ENCODE data around the gene TMC1. TPM values are rescaled to one million over a fixed set of nuclear protein-coding genes. Genes with fewer than 3 reads are reported as not detected.
A peak's percentile ranks its signal among the peaks of the same experiment; 100 is the strongest.

The TMC1 gene
- total RNA-seq, 2 experiments from 2014 or later: not detected

DNA sequence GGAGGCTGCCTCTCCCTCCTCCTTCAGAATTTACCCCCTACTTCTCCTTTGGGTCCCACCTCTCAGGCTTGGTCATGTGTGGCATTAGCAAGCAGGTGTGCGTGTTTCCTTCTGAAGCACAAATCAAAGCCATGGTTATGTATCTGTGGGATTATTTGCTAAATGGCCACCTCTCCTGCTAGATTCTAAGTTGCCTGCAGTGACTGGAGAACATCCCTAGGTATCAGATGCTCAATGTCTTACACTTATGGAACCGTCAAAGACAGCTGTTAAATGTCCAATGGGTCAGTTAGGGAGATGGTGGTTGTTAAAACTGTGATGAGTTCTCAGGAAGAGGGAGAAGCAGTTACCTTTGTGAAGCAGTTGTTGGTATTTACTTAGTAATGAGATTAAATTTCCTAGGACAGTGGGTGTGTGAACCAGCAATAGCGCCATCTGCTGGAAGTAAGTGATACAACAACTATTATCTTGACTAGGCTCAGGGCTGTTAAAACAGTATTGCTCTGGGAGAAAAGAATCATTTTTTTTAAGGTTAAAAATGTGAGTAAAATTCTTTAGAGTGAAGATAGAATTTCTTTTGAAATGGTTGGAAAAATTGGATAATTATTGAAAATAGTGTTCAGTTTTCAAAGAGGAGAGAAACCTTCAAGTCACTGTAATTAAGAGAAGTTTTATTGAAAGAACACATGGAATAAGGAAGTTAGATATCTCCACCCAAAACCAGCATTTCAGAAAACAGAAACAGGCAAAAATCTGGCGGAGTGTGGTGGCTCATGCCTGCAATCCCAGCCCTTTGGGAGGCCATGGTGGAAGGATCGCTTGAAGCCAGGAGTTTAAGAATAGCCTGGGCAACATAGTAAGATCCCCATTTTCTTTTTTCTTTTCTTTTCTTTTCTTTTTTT lies 71.3 kb downstream of the TMC1 start:
- H3K27ac Mint-ChIP-seq: no peak overlapping the region
- no peaks in the 10 kb centered on the region for H3K36me3 Mint-ChIP-seq (ENCODE audit: low read depth)
- peaks cover 6% of the 10 kb centered on the region for H3K27me3 Mint-ChIP-seq
- peak; percentile 69 for ATAC-seq
- ChIA-PET CTCF (interaction anchor here (0.7 to 8.4 kb wide), 18 partner anchors 10 to 554 kb away, joined by 3 to 74 read pairs (median 3); no protein-coding TSS in a partner anchor), POLR2A (no interaction called here)
- peaks cover 19% of the 10 kb centered on the region for H3K4me1 Mint-ChIP-seq
- H3K9me3 Mint-ChIP-seq (ENCODE audit: low read depth): no peaks in the 10 kb centered on the region
- H3K4me3 Mint-ChIP-seq: no peak overlapping the region
- intact Hi-C loops (cut with DNase I, micrococcal nuclease): loop anchor here (1.0 to 10.0 kb wide), 11 partner anchors 65 to 555 kb away; no protein-coding TSS in a partner anchor
- peak; percentile 29 for DNase-seq

DNA sequence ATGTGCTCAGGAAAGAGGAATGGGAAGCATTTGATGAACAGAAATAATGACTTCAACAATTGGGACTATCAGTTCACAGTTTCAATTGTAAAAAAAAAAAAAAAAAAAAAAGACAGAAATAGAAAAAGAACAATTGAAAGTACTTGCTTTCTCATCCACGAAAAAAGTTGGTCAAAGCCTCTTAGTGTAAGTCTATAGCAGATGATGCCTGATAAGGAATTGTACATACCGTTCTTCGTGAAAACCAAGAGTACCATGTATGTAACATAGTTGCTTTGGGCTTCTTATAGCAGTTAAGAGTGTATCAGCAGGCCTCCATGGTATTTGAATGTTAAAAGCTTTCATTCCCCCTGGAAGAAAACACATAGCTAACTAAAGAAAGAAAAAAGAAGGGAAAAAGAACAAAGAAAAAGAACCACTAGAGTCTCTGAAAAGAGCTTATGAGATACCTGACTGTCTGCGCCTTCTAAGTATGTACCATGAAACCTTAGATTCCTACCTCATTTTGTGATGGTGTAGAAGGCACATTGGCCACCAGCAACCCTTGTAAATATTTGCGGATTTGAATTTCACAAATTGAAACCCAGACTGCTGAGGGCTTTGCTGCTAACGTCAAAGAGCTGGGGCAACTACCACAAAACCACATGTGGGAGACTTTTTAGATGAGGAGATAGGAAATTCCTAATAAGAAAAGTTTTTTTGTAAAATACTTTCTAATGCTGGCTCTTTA lies 75.2 kb downstream of the TMC1 start:
- H3K27me3 Mint-ChIP-seq: peaks cover 6% of the 10 kb centered on the region
- H3K36me3 Mint-ChIP-seq (ENCODE audit: low read depth): no peaks in the 10 kb centered on the region
- H3K4me1 Mint-ChIP-seq: peaks cover 8% of the 10 kb centered on the region
- no peaks in the 10 kb centered on the region for H3K9me3 Mint-ChIP-seq (ENCODE audit: low read depth)
- intact Hi-C loops (cut with DNase I, micrococcal nuclease): loop anchor here in 1 of 2 experiments (10.0 kb wide), 2 partner anchors 228 to 552 kb away; no protein-coding TSS in a partner anchor
- no peak for DNase-seq
- H3K27ac Mint-ChIP-seq: no peak overlapping the region
- no peak overlapping the region for H3K4me3 Mint-ChIP-seq
- POLR2A ChIA-PET: no interaction called here
- ATAC-seq: no peak
- CTCF ChIA-PET: interaction anchor here (1.5 to 1.9 kb wide), 2 partner anchors 226 to 316 kb away, joined by 3 to 8 read pairs; no protein-coding TSS in a partner anchor

DNA sequence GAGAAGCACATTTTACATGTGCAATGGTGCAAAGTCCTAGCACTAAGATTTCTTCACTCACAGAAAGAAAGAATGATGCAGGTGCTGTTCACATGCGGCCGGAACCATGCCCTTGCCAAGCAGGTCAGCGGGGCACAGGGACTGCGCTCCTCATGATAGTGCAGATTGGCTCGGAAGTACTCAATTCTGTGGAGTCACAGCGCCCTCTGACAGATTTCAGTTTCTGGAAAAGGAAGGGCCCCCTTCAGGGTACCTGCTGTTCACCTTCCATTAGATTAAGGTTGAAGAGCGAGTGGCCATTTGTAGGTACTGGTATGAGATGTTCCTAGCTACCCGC lies 75.7 kb downstream of the TMC1 start:
- DNase-seq: no peak
- H3K27ac Mint-ChIP-seq: no peak overlapping the region

GRCh38 chr9:72597601-72598000 lies 76.2 kb downstream of the TMC1 start:
- H3K4me3 Mint-ChIP-seq: no peak overlapping the region
- H3K36me3 Mint-ChIP-seq (ENCODE audit: low read depth): no peaks in the 10 kb centered on the region
- peaks cover 5% of the 10 kb centered on the region for H3K4me1 Mint-ChIP-seq
- intact Hi-C loops (cut with DNase I, micrococcal nuclease): loop anchor here in 1 of 2 experiments (10.0 kb wide), 2 partner anchors 227 to 553 kb away; no protein-coding TSS in a partner anchor
- DNase-seq: no peak
- POLR2A ChIA-PET: no interaction called here
- H3K9me3 Mint-ChIP-seq (ENCODE audit: low read depth): no peaks in the 10 kb centered on the region
- ATAC-seq: no peak
- CTCF ChIA-PET: interaction anchor here (0.7 to 1.5 kb wide), 2 partner anchors 225 to 316 kb away, joined by 3 read pairs; no protein-coding TSS in a partner anchor
- peaks cover 6% of the 10 kb centered on the region for H3K27me3 Mint-ChIP-seq
- H3K27ac Mint-ChIP-seq: no peak overlapping the region

More for the DNA sequence above, 75.7 kb downstream of the TMC1 start:
- H3K4me1 Mint-ChIP-seq: peaks cover 8% of the 10 kb centered on the region
- intact Hi-C loops (cut with DNase I, micrococcal nuclease): loop anchor here in 1 of 2 experiments (10.0 kb wide), 2 partner anchors 228 to 552 kb away; no protein-coding TSS in a partner anchor
- ChIA-PET POLR2A (no interaction called here), CTCF (interaction anchor here (1.5 to 1.9 kb wide), 2 partner anchors 225 to 316 kb away, joined by 3 to 8 read pairs; no protein-coding TSS in a partner anchor)
- H3K9me3 Mint-ChIP-seq (ENCODE audit: low read depth): no peaks in the 10 kb centered on the region
- peaks cover 6% of the 10 kb centered on the region for H3K27me3 Mint-ChIP-seq
- H3K36me3 Mint-ChIP-seq (ENCODE audit: low read depth): no peaks in the 10 kb centered on the region
- no peak overlapping the region for H3K4me3 Mint-ChIP-seq
- ATAC-seq: no peak

GRCh38 chr9:72598639-72599038 lies 77.2 kb downstream of the TMC1 start:
- CTCF ChIA-PET: no interaction called here
- H3K4me1 Mint-ChIP-seq: peaks cover 5% of the 10 kb centered on the region

DNA sequence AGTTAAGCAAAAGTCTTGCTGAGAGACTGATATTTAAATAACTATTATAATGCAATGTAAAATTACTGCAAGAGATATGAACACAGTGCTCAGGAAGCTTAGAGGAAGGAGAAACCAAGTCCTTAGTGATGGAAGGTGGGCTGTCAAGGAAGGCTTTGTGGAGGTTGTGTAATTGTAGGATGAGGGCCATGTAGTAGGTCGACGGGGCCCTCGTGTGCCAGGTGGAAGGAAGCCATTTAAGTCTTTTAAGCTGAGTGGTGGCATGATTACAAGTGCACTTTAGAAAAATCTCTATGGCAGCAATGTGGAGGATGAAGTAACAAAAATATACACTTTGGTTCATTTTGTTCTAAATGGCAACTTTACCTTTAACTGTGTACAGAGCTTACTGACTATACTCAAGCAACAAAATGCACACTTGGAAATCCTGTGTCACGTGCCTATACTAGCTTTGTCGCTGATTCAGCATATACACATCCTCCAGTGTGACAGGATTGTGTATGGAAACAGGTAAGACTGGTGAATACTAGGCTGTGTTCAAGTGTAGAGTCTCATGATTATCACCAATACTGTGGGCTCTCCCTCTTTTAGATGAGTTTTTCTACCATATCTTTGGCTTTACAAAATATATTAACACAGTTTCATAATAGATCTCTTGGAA lies 78.6 kb downstream of the TMC1 start:
- Mint-ChIP-seq H3K27ac (no peak overlapping the region), H3K27me3 (no peaks in the 10 kb centered on the region), H3K9me3 (ENCODE audit: low read depth) (no peaks in the 10 kb centered on the region), H3K4me3 (no peak overlapping the region), H3K4me1 (peaks cover 5% of the 10 kb centered on the region), H3K36me3 (ENCODE audit: low read depth) (no peaks in the 10 kb centered on the region)
- no peak for ATAC-seq
- no peak for DNase-seq
- CTCF ChIA-PET: interaction anchor here (1.0 to 3.1 kb wide), 3 partner anchors 310 to 328 kb away, joined by 3 to 8 read pairs (median 3); no protein-coding TSS in a partner anchor
- POLR2A ChIA-PET: no interaction called here
- intact Hi-C loops (cut with DNase I, micrococcal nuclease): loop anchor here in 1 of 2 experiments (10.0 kb wide), 3 partner anchors 65 to 555 kb away; no protein-coding TSS in a partner anchor

More at GRCh38 chr9:72598639-72599038, 77.2 kb downstream of the TMC1 start:
- Mint-ChIP-seq H3K36me3 (ENCODE audit: low read depth) (no peaks in the 10 kb centered on the region), H3K27ac (no peak overlapping the region), H3K4me3 (no peak overlapping the region), H3K27me3 (peaks cover 4% of the 10 kb centered on the region), H3K9me3 (ENCODE audit: low read depth) (no peaks in the 10 kb centered on the region)
- no peak for ATAC-seq
- no peak for DNase-seq
- intact Hi-C loops (cut with DNase I, micrococcal nuclease): loop anchor here in 1 of 2 experiments (10.0 kb wide), 2 partner anchors 226 to 554 kb away; no protein-coding TSS in a partner anchor
- POLR2A ChIA-PET: no interaction called here

DNA sequence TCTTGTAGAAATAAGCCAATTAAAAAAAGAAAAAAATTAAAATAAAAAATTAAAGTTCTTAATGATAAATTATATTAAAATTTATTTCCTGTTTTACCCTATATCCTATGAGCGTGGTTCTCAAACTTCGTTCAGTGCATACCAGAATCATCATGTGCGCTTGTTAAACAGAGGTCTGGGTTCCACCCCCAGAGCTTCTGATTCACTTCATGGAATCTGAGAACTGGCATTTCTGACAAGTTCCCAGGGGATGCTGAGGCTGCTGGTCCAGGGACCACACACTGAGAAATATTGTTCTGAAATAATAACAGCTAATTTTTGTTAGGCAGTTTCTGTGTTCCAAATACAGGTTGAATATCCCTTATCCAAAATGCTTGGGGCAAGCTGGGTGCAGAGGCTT lies 79.3 kb downstream of the TMC1 start:
- DNase-seq (no peak), ATAC-seq (no peak)
- Mint-ChIP-seq H3K27me3 (peaks cover 1% of the 10 kb centered on the region), H3K9me3 (ENCODE audit: low read depth) (no peaks in the 10 kb centered on the region), H3K4me1 (peaks cover 5% of the 10 kb centered on the region), H3K27ac (no peak overlapping the region), H3K4me3 (no peak overlapping the region), H3K36me3 (ENCODE audit: low read depth) (no peaks in the 10 kb centered on the region)
- ChIA-PET CTCF (interaction anchor here (0.5 to 3.1 kb wide), 4 partner anchors 311 to 594 kb away, joined by 3 to 8 read pairs (median 3); no protein-coding TSS in a partner anchor), POLR2A (no interaction called here)
- intact Hi-C loops (cut with DNase I, micrococcal nuclease): loop anchor here in 1 of 2 experiments (10.0 kb wide), 1 partner anchor 64 kb away; no protein-coding TSS in a partner anchor

DNA sequence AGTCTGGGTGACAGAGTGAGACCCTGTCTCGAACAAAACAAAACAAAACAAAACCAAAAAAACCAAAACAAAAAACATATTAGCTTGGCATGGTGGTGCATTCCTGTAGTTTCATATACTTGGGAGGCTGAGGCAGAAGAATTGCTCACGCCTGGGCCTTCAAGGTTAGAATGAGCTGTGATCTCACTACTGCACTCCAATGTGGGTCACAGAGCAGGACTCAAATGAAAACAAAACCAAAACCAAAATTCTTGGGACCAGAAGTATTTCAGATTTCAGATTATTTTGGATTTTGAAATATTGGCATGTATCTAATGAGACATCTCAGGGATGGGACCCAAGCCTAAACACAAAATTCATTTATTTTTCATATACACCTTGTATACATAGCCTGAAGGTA lies 80.2 kb downstream of the TMC1 start:
- ChIA-PET CTCF (interaction anchor here (3.1 kb wide), 1 partner anchor 321 kb away, joined by 8 read pairs; no protein-coding TSS in a partner anchor), POLR2A (no interaction called here)
- H3K27ac Mint-ChIP-seq: no peak overlapping the region
- no peak for ATAC-seq
- H3K36me3 Mint-ChIP-seq (ENCODE audit: low read depth): no peaks in the 10 kb centered on the region
- intact Hi-C loops (cut with DNase I, micrococcal nuclease): loop anchor here in 1 of 2 experiments (10.0 kb wide), 1 partner anchor 63 kb away; no protein-coding TSS in a partner anchor
- no peaks in the 10 kb centered on the region for H3K9me3 Mint-ChIP-seq (ENCODE audit: low read depth)
- DNase-seq: no peak
- H3K27me3 Mint-ChIP-seq: peaks cover 1% of the 10 kb centered on the region
- no peak overlapping the region for H3K4me3 Mint-ChIP-seq
- peaks cover 3% of the 10 kb centered on the region for H3K4me1 Mint-ChIP-seq

GRCh38 chr9:72612449-72612848 lies 91.0 kb downstream of the TMC1 start:
- Mint-ChIP-seq H3K9me3 (ENCODE audit: low read depth) (no peaks in the 10 kb centered on the region), H3K36me3 (ENCODE audit: low read depth) (no peaks in the 10 kb centered on the region), H3K27me3 (no peaks in the 10 kb centered on the region), H3K4me3 (no peak overlapping the region), H3K4me1 (no peaks in the 10 kb centered on the region), H3K27ac (no peak overlapping the region)
- intact Hi-C loops (cut with DNase I, micrococcal nuclease): no loop called here
- CTCF ChIA-PET: interaction anchor here (0.9 kb wide), 1 partner anchor 22 kb away, joined by 3 read pairs; no protein-coding TSS in a partner anchor
- ATAC-seq: no peak
- POLR2A ChIA-PET: no interaction called here
- no peak for DNase-seq

GRCh38 chr9:72614067-72614466 lies 92.7 kb downstream of the TMC1 start:
- Mint-ChIP-seq H3K4me1 (no peaks in the 10 kb centered on the region), H3K27me3 (peaks cover 3% of the 10 kb centered on the region), H3K4me3 (no peak overlapping the region), H3K36me3 (ENCODE audit: low read depth) (no peaks in the 10 kb centered on the region), H3K27ac (no peak overlapping the region), H3K9me3 (ENCODE audit: low read depth) (no peaks in the 10 kb centered on the region)
- DNase-seq (no peak), ATAC-seq (no peak)
- POLR2A ChIA-PET: no interaction called here
- intact Hi-C loops (cut with DNase I, micrococcal nuclease): no loop called here
- CTCF ChIA-PET: no interaction called here

DNA sequence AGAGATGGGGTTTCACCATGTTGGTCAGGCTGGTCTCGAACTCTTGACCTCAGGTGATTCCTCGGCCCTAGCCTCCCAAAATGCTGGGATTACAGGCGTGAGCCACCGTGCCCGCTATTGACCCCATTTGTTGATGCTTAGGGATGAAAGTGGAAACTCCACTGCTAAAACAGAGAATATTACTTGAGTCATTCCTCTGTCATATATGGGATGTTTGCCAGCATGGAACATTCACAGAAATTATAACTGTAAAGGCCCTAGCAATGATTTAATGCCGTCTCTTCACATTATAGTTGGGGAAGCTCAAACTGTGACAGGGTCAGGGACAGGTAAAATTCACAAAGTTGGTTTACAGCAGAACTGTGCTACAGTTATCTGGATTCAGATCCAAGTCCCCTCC lies 94.5 kb downstream of the TMC1 start:
- H3K27ac Mint-ChIP-seq: no peak overlapping the region
- no peak overlapping the region for H3K4me3 Mint-ChIP-seq
- DNase-seq (no peak), ATAC-seq (no peak)
- H3K9me3 Mint-ChIP-seq (ENCODE audit: low read depth): no peaks in the 10 kb centered on the region
- ChIA-PET POLR2A (no interaction called here), CTCF (no interaction called here)
- H3K36me3 Mint-ChIP-seq (ENCODE audit: low read depth): no peaks in the 10 kb centered on the region
- H3K27me3 Mint-ChIP-seq: peaks cover 3% of the 10 kb centered on the region
- intact Hi-C loops (cut with DNase I, micrococcal nuclease): no loop called here
- H3K4me1 Mint-ChIP-seq: no peaks in the 10 kb centered on the region
